PC-9 (cell line): Measurements from ENCODE around the gene BANF2.

Source experiments
- EZH2 ChIP-seq: fragments of 200-600 bp; sonication (generic); IDR thresholded peaks from 2 replicates; pipeline ENCODE4 v1.8.0; 2017; ENCODE audit warnings: antibody characterized with exemption, low read depth
- TF ChIP-seq, protein P1 (sequence below): fragments of 200-600 bp; sonication (generic); conservative IDR thresholded peaks from 2 replicates; pipeline ENCODE4 v1.6.1; 2017; ENCODE audit warnings: mixed run types, antibody characterized with exemption, mild to moderate bottlenecking, moderate library complexity

DNA sequence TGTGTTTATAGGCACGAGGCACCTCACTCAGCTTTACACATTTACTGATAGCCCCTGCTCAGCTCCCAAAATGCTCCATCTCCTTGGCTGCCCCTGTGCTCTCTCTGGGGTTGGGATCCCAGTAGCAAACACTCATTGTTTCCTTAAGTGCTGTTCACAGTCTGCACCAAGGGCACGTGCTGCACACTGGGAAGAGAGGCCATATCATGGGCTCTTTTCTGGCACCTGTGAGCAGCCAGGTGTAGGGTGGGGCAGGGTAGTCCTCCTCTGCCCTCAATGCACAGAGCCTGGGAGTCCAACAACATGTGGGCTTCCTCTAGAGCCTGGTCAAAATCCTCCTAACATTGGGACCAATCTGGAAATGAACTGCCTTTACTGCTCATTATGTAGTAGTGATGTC, 67.9 kb downstream of the BANF2 start:
- TF ChIP-seq, protein P1, sequence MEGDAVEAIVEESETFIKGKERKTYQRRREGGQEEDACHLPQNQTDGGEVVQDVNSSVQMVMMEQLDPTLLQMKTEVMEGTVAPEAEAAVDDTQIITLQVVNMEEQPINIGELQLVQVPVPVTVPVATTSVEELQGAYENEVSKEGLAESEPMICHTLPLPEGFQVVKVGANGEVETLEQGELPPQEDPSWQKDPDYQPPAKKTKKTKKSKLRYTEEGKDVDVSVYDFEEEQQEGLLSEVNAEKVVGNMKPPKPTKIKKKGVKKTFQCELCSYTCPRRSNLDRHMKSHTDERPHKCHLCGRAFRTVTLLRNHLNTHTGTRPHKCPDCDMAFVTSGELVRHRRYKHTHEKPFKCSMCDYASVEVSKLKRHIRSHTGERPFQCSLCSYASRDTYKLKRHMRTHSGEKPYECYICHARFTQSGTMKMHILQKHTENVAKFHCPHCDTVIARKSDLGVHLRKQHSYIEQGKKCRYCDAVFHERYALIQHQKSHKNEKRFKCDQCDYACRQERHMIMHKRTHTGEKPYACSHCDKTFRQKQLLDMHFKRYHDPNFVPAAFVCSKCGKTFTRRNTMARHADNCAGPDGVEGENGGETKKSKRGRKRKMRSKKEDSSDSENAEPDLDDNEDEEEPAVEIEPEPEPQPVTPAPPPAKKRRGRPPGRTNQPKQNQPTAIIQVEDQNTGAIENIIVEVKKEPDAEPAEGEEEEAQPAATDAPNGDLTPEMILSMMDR = no peak
- no peak for TF ChIP-seq EZH2
